HG03196 (cell line): Measurements from ENCODE around the gene EFCAB13.
A peak's percentile ranks its signal among the peaks of the same experiment; 100 is the strongest.

ENCODE experiments used
- ATAC-seq: cut with Tn5 transposase; IDR thresholded peaks from one replicate; pipeline ENCODE4 v1.9.1; 2021; ENCODE audit not compliant: unreplicated experiment

EFCAB13 gene

DNA sequence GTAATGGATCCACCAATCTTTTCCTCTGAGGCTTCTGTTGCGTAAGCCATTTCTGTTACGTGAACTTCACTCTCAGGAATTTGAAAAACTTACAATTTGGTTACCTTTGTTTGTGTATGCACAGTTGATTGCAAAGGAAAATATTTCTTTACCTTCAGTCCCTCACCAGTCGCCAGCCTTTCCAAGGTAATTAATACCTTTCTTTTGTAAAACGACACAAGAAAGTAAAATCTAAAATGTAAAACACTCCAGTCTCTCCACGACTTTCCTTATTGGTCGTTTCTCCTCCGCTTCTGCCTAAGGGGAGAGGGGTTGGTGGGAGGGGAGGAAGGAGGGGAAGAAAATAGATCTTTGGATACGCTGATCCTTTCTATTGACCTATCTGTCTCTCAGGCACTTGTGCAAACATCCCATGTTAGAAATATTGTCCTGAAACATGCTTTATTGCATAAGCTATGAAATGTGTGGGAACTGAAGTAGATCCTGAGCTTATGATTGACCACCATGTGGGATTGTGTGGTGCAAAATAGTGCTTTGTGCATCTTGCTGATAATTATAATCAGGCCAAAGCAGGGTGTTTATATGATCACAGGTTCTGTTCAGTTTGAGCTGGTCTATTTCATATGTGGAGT lies 32.4 kb upstream of the EFCAB13 start:
- ATAC-seq: no peak

DNA sequence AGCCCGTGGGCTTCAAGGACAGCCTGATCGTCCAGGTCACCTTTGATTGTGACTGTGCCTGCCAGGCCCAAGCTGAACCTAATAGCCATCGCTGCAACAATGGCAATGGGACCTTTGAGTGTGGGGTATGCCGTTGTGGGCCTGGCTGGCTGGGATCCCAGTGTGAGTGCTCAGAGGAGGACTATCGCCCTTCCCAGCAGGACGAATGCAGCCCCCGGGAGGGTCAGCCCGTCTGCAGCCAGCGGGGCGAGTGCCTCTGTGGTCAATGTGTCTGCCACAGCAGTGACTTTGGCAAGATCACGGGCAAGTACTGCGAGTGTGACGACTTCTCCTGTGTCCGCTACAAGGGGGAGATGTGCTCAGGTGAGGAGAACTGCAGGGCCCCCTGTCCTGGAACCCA lies 31.5 kb upstream of the EFCAB13 start:
- no peak for ATAC-seq

DNA sequence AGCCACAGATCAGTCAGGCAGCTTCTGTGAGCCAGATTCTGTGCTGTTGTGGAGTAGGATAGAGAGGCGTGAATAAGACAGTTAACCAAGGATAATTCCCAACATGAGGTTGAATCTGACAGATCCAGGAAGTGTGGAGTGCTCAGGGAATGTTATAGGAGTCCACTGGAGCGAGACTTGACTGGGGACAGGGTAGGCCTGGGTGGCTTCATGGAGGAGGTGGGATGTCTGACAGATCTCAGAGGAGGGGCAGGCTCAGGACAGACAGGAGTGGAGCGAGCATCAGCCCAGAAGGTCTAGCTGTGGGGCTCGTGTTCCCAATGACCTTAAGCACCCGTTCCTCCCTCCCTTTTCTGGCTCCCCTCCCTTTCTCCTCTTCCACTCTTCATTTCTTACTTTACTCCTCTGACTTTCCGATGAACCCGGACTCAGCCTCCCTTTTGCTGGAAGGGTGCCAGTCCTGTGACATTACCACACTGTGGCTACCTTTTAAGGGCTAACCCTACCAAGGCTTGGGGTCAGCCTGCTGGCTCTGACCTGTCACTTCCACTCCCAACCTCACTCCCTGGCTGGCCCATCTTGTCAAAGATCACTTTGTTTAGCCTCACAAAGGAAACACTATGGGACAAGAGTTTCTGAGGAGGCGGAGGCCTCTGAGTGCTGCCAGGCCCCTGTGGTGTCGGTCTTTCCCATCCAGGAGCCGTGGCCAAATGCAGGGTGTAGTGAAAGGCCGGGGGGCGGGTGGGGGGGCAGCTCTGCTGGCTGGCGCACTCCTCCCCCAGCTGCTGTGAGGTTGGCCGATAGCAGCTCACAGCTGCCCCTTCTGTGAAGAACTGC lies 28.5 kb upstream of the EFCAB13 start:
- no peak for ATAC-seq

DNA sequence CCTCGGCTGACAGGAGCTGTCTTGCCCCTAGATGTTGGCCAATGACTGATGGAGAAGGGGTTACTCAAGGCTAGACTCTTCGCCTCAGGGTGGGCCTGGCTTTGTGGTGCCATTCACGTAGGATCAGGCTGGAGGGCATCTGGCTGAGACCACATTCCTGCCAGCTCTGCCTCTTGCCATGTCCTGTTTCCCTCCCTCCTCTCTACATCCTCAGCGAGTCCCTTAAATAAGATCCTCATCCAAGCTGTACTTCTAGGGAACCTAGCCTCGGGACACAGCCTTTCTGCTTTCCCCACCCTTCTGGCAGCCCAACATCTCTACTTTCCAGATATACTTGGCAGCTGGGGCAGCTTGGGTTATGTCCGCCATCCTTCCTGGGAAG lies 27.9 kb upstream of the EFCAB13 start:
- no peak for ATAC-seq

DNA sequence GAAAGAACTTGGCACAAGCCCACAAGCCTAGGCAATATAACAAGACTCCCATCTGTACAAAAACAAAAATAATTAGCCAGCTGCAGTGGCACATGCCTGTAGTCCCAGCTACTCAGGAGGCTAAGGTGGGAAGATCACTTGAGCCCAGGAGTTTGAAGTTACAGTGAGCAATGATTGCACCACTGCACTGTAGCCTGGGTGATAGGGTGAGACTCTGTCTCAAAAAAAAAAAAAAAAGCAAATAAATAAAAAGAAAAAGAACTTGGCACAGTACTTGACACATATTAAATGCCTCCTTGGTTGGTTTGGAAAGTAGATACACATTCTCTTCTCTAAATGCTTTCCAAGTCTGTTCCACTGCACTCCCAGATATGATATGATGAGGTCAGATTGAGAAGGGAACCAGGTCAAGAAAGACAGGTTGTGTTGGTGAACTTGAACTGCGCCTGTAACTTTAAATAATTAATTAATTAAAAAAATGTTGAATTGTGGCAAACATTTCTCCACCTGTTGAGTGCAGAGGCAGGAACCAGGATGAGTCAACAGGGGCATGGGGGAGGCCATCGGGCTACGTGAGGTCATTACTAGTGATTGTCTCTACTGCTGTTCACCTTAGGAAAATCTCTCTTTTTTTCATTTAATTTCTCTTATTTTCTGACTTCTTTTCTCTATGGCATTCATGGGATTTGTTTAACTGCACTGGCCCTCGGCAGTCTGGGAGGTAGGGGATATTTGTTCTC lies 25.9 kb upstream of the EFCAB13 start:
- ATAC-seq: no peak

DNA sequence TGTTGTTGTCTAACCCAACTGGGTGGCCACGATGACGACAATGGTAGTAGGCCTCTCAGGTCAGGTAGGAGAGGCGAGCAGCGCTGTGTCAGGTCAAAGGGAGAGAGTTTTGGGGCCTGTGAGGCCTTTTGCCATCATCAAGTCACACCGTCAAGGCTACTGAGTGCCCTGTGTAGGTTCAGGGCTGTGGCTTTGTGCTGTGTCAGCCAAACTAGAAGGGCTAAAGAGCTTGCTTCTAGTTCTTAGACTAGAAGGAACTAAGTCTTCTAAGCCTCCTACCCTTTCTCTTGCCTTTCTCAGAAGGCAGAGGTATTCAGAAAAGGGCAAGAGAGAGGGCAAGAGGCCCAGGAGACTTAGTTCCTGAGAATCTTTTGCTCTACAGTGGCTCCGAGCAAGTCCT lies 25.0 kb upstream of the EFCAB13 start:
- no peak for ATAC-seq

DNA sequence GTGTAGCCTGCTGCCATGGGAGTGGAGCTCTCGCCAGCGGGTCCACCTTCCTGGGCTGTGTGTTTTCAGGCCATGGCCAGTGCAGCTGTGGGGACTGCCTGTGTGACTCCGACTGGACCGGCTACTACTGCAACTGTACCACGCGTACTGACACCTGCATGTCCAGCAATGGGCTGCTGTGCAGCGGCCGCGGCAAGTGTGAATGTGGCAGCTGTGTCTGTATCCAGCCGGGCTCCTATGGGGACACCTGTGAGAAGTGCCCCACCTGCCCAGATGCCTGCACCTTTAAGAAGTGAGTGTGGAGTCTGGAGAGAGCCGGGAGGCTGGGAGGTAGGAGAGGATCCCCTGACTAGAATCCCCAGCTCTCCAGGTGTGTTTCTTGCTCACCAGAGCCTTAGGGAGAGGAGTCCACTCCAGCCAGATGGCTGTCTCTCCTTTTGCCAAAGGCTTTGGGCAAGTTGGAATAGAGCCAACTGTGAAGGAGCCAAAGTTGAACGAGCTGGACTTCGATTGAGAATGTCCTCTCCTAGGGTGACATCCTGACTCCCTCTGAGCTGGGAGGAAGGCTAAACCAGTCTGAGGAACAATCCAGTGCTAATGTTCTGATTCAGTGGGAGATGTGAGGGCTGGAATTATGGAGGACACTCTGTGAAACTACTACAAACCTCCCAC lies 24.4 kb upstream of the EFCAB13 start:
- no peak for ATAC-seq

DNA sequence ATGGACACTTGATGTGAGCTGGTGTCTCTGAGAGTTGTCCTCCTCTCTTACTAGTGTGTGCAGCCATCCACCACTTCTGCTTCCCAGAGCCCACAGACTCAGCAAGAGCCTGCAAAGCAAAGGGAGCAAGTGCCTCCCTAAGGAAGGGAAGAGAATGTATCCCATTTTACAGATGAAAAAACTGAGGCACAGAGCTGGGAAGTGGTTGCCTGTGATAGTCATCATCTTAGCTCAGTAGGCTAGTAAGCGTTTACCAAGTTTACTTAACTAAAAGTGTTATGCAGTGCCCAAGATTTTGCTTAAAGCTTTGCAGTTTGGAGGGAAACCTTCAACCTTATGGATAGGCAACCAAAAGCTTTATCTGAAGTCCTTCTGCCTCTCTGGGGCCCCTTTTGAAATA lies 23.0 kb upstream of the EFCAB13 start:
- no peak for ATAC-seq

DNA sequence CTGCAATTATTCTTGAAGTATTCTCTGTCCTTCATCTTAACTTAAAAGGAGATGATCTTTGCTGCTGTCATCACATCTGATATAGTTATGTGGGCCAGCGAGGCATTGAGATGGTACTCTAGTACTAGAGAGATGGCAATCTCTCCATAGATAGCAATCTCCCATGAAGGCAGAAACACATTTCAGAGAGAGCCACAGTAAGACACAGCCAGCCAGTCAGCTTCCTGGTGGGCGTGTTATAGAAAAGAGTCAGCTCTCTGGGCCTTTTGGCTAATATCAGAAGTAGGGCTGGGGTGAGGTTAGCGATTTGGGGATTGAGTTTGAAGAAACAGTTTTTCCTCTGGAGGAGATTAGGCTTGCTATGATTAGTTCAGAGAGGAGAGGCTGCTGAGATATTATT lies 22.6 kb upstream of the EFCAB13 start:
- ATAC-seq: no peak

DNA sequence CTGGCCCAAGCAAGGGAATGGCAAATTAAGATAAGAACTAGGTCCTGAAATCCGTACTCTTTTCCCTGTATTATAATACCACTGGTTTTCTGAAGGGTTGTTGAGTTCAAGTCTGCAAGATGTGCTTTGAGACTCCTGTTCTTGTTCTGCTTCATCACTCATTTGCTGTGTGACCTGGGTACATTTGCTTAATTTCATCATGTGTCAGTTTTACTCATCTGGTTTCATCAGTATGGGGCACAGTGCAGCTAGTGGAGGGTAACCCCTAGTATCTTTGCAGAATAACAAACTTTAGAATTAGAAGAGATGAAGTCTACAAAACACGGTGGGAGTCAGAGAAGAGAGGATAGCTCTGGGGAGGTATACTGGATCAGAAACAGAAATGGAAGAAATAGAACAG lies 21.9 kb upstream of the EFCAB13 start:
- ATAC-seq: no peak

DNA sequence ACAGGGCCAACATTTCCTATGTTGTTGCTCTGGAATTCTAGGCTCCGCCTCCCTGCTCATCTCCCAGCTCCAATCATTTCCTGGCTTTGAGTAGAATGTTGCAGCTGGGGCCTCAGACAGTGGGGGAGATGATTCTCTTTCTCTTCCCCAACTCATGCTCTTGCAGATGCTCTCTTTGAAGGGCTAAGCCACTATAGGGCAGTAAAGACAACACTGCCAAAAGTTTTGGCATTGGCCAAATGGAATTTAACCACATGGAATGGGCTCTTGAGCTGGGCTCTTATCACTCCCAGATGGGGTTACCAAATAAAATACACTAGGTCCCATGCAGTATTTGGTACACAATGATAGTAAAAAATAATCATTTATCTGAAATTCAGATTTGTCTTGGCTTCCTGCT lies 19.6 kb upstream of the EFCAB13 start:
- no peak for ATAC-seq

DNA sequence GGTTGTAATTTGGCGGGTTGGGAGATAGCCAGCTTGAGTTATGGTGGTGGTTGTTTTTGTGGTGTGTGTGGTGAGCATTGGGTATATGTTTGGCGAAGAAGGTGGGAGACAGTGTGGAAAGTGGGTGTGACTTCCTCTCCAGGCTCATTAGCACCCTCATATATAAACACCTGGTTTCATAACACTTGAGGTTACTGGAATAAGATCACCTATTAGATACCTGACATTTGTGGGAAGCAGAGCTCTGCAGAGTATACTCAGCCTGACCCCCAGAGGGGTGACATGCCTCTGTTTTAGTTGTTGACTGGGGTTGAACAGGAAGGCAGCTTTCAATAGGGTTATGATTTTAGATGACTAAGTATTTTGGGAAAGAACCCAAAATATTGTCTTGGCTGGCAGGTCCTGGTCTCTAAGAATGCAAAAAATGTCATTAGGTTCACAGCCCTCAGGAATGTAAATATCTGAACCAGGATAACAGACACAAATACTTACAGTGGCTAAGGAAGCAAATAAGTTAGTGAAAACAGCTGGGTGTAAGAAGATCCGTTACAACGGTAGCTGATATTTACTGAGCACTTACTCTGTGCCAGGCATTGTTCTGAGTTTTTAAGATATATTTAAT lies 18.3 kb upstream of the EFCAB13 start:
- no peak for ATAC-seq

DNA sequence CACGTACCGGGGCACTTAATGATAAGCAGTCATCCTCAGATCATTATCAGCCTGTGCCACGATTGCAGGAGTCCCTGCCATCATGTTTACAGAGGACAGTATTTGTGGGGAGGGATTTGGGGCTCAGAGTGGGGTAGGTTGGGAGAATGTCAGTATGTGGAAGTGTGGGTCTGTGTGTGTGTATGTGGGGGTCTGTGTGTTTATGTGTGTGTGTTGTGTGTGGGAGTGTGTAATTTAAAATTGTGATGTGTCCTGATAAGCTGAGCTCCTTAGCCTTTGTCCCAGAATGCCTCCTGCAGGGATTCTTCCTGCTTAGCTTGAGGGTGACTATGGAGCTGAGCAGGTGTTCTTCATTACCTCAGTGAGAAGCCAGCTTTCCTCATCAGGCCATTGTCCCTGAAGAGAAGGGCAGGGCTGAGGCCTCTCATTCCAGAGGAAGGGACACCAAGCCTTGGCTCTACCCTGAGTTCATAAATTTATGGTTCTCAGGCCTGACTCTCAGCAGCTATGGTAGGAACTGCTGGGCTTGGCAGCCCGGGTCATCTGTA lies 13.5 kb upstream of the EFCAB13 start:
- ATAC-seq: no peak

DNA sequence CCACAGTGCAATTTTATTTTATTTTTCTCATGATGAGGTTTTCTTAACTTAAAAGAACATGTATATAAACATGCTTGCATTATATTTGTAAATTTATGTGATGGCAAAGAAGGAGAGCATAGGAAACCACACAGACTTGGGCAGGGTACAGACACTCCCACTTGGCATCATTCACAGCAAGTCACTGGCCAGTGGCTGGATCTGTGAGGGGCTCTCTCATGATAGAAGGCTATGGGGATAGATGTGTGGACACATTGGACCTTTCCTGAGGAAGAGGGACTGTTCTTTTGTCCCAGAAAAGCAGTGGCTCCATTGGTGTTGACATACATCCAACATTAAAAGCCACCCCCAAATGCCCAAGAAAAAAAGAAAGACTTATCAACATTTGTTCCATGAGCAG lies 12.3 kb upstream of the EFCAB13 start:
- ATAC-seq: no peak

DNA sequence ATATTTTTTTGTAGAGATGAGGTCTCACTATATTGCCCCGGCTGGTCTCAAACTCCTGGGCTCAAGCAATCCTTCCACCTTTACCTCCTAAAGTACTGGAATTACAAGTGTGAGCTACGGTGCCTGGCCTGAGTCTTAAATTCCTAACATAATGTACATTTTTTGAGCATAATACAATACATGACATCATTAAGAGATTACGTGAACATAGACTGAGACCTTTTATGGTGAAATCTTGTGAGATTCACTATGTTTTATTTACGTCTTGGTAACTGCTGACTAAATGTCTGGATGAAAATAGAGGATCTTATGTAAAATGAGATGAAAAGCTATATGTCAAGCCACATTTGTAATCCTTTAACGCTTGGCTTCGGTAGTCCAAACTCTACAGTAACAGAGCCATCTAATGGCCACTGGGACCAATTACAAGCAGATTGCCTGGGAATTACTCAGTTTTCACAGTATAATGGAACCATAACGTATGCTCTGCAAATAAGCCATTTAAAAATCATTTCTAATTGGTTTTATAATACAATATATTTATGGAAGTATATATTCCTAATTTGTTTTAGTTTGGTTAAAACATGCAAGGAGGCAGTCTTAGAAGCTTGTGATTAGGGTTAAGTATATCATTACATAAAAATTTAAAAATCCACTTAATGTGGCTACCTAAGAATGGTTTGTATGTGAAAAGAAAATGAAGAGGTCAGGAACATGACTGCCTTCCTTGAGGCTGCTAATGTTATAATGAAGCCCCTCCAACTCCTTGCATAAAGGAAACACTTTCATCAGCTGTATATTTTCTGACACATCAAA lies 8.1 kb upstream of the EFCAB13 start:
- peak; percentile 49 for ATAC-seq

DNA sequence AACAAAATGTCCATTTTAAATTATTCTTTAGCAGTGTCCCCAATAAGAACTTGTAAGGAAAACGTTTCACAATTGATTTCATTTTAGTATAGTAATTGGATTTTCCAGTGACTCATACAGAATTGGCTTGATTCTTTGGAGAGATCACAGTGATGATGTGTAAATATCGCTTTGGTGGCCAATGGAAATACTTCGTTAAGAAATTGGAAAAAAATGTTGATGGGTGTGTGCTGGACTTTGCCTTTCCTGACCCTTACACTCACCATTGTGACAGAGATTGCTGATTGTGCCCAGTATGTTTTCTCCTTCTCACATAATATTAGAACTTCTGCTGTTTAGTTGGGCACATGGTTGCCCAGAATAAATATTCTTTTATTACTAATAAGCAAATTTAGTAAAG lies 7.4 kb upstream of the EFCAB13 start:
- ATAC-seq: no peak

DNA sequence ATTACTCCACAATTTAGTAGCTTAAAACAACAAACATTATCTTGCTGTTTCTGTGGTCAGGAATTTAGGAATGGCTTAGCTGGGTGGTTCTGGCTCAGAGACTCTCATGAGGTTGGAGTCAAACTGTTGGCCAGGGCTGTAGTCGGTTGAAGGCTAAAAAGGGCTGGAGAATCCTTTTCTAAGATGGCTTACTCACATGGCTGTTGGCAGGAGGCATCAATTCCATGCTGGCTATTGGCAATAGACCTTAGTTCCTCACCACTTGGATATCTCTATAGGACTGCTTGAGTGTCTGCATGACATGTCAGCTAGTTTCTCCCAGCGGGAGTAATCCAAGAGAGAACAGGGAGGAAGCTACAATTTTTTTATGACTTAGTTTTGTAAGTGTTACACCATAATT lies 6.6 kb upstream of the EFCAB13 start:
- ATAC-seq: no peak

DNA sequence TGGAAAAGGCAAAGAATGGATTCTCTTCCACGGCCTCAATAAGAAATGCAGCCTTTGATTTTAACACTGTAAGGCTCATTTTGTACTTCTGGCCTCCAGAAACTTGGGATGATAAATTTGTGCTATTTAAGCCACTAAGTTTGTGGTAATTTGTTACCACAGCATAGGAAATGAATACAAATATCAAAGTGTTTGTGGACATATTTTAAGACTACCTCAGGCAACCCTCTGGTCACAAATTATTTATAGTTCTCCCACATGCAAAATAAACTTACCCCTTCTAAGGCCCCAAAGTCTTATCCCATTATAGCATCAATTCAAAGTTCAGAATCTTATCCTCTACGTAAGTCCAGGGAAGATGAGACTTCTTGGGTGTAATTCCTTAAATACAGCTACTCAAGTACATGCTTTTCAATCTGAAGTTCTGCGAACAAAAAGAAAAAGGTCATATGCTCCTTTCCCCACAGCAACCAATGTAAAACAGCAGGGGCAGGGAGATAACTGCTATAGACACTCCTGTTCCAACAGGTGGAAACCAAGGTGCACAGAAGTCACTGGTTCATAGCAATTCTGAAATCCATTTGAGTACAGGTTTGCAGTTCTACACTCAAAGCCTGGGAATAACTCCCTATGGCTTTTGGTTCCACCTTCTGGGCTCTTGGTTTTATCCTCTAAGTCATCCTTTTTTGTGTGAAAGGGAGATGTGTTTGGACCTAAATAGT lies 5.4 kb upstream of the EFCAB13 start:
- no peak for ATAC-seq

DNA sequence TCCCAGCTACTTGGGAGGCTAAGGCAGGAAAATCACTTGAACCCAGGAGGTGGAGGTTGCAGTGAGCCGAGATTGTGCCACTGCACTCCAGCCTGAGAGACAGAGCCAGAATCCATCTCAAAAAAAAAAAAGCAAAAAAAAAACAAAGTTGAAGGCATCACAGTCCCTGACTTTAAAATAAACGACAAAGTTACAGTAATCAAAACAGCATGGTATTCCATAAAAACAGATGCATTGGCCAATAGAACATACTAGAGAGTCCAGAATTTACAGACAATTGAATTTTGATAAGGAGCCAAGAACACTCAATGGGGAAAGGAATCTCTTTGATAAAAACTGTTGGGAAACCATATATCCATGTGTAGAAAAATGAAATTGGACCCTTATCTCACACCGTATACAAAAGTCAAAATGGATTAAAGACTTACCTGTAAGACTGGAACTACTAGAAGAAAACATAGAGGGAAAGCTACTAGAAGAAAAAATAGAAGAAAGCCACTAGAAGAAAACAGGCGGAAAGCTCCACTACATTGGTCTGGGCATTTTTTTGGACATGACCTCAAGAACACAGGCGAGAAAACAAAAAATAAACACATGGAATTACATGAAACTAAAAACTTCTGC lies 2.8 kb upstream of the EFCAB13 start:
- no peak for ATAC-seq
